GM21381 (cell line): ENCODE data around the gene TENM3.

Experiments
- ATAC-seq: cut with Tn5 transposase; IDR thresholded peaks from one replicate; pipeline ENCODE4 v1.9.1; 2021; ENCODE audit warnings: mild to moderate bottlenecking, moderate library complexity; ENCODE audit not compliant: unreplicated experiment

Gene TENM3

DNA sequence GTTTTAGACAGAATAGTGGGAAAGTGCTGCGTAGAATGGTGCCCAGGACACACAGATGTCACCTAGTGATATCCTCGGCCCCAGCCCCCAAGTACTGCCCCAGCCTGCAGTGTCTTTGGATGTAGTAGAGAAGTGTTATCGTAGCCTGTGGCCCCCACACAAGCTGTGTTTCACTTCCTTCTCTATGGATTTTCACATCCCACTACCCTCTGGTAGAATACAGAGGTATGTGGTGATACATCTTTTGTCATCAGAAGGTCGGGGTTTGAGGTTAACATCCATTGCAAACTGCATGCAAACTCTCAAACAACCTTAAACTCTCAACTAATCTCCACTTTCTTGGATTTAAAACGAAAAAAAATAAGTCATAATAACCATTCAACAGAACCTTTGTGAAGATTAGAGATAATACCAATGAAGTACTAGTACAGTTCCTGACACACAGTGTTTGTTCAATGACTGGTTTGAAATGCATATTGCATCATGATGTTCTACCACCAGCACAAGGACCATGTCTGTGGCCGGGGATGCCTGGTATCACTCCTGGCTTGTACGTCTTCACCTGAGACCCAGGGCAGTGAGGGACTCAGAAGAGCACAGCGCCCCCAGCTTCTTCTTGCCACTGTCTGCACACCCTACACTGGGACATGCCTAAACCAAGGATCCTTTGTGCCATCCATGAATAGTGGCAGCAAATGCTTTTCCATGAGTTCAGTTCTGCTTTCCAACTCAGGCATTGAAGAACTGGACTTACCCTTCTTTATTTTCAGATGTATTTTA is 406.7 kb downstream of the TENM3 start:
- ATAC-seq, result no peak

DNA sequence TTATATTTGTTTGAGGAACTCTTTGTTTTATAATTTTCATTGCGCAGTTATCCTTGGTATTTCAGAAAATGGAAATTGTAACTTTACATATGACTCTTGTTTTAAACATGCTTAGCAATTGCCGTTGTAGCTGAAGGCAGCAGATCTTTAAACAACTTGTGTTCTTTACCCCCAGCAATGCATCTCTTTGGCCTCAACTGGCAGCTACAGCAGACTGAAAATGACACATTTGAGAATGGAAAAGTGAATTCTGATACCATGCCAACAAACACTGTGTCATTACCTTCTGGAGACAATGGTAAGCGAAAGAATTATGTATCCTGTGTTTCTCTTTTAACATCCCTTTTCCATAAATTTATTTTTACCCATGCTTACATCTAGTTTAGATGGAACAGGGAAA is 410.4 kb downstream of the TENM3 start:
- no peak for ATAC-seq

DNA sequence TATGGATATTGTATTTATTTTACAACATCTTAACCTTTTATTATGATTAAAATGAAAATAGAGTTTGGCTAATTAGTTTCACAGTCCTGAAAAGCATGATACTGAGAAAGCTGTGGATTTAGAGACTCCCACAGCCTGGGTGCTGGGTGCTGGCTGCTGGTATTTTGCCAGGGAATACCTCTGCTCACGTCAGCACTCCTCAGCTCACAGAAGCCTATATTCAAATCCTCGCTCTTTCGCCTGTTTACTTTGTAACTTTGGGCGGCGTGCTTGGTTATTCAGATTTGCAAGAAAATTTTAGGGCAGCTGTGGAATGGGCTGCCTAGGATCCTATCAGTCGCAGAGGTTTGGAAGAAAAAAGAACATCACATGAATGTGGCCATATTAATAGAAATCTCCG is 412.1 kb downstream of the TENM3 start:
- ATAC-seq, result no peak

DNA sequence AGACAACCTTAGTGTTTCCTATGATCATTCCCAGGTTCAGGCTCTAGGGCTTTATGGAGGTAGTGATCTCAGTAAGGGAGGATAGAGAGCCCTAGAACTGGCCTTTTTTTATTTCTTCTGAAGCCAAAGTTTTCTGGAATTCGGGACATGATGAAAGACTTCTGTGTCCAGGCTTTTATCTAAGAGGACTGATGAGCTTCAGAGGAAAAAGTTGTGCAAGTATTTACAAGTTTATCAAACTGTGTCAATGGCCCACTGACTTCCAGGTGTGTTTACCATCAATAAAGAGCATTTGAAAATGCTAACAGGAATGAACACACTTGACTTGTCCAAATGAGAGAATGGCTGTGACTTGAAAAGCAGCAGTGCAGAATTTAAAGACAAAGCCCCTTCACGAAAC is 419.3 kb downstream of the TENM3 start:
- no peak for ATAC-seq

DNA sequence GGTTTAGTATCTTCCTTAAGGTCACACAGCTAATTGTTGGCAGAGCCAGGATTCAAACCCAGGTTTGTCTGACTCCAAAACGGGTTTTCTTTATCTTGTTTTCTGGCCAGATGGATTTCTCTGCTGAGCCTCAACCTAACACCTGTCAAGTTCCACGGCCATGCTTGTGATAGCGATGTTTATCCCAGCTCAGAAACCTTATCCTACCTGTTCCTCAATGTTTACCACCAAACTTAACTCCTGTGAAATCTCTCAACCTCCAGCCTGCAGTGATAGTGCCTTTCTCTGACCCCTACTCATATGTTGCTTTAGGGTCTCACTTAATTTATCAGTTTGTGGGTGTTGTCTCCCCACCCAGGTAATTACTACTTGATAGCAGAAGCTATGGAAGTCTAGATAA is 428.0 kb downstream of the TENM3 start:
- ATAC-seq, result no peak

DNA sequence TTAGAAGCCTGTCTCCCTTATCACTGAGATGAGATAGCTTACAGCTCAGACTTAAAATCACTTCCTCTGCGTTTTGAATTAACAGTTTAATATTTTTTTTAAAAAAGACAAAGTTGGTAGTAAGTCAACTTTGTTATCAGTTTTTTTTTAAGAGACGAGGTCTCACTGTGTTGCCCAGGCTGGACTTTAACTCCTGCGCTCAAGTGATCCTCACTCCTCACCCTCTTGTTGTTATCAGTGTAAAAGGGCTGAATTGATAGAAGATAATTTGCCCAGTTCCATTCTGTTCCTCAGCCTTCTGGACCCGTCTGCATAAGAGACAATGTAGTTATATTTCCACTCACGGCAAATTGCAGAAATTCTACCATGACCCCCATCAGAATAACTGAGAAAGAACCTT is 428.5 kb downstream of the TENM3 start:
- ATAC-seq, result no peak

DNA sequence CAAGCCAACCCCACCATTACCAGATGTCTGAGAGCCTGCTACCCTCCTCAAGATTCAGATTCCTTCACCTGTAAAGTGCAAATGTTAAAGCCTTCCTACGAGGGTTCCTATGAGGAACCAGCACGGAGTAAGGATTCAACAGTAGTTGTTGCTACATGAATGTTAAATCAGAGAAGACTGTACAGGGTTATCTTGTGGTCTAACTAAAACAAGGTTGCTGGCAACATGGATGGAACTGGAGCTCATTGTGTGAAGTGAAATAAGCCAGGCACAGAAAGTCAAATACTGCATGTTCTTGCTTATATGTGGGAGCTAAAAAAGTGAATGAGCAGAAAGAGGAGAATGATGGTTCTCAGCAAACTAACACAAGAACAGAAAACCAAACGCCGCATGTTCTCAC is 435.4 kb downstream of the TENM3 start:
- no peak for ATAC-seq

DNA sequence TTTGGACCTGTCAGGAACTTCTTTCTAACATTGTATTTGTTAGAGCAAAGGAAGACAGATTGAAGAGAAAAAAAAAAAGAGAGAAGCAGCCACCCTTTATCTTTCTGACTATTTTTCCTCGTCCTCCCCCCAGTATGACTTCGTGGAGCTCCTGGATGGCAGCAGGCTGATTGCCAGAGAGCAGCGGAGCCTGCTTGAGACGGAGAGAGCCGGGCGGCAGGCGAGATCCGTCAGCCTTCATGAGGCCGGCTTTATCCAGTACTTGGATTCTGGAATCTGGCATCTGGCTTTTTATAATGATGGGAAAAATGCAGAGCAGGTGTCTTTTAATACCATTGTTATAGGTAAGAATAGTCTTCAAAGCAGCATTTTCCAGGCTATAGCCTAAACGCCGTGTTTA is 436.3 kb downstream of the TENM3 start:
- ATAC-seq, result no peak

DNA sequence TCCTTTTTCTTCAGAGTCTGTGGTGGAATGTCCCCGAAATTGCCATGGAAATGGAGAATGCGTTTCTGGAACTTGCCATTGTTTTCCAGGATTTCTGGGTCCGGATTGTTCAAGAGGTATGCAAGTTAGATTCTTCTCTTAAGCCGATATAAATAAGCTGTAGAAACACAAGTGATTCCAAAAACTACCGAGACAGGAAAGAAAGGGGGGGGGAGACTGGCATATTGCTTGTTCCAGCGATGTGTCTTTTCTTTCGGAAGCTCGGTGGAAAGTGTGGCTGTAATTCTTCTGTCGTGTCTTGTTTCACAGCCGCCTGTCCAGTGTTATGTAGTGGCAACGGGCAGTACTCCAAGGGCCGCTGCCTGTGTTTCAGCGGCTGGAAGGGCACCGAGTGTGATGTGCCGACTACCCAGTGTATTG is 437.0 kb downstream of the TENM3 start:
- no peak for ATAC-seq

DNA sequence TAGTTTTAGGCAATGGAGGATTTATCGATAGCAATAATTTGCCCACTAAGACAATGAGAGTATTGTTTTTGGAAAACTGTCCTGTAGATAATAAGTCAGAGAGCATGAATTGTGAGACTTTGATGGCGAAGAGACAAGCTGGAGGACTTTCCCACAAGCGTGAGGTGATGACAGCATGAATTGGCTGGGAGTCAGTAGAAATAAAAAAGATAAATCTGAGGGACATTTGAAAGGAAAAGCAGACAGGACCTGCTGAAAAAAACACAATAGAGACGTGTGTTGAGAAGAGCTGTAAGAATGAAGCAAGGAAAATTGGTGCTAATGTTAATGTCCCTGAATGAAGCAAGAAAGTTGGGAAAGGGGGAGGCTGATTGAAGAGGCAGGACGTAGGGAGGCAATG is 440.5 kb downstream of the TENM3 start:
- no peak for ATAC-seq

DNA sequence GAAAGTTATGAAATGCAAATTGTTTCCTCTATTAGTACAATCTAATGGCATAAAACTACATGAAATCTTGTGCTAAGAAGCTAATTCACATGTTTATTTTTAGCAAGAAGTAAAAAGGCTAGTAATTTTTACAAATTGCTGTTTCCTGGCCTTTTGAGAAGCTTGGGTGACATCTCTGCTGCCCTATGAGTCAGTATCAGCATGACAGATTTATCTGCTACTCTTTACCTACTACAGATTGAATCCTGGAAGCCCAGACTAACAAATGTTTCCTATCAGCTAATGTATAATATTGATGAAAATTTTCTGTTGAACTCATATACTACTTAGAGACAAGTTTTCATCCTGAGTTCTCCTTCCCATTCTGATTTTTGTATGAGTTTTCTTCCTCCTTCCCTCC is 441.6 kb downstream of the TENM3 start:
- no peak for ATAC-seq

DNA sequence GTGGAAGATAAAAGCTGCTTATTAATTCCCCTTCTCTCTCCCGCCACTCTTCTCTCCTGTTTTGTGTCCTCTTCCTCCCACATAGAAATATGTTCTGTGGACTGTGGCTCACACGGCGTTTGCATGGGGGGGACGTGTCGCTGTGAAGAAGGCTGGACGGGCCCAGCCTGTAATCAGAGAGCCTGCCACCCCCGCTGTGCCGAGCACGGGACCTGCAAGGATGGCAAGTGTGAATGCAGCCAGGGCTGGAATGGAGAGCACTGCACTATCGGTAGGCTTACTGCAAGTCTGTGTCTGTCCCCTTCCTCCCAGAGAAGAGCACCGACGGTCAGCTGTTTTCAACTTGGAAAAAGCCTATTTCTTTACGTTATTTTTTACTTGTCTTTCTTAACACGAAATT is 444.9 kb downstream of the TENM3 start:
- no peak for ATAC-seq

DNA sequence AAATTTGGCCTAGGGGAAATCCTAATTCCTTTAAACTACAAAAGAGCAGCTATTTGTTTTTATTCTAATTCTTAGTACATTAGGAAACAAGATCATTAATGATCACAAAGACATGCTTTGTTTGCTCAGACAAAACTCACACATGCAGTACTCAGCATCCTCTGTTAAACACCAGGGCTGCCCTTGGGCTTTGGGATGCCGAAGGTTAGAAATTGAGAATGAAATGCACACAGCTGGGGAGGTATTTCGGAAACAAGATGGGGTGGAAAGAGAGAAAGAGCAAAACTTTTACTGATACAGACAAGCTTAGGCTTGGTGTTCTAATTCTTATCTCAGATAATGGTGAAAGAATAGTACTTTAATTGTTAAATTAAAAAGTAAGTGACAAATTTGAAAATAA is 451.3 kb downstream of the TENM3 start:
- ATAC-seq, result no peak

DNA sequence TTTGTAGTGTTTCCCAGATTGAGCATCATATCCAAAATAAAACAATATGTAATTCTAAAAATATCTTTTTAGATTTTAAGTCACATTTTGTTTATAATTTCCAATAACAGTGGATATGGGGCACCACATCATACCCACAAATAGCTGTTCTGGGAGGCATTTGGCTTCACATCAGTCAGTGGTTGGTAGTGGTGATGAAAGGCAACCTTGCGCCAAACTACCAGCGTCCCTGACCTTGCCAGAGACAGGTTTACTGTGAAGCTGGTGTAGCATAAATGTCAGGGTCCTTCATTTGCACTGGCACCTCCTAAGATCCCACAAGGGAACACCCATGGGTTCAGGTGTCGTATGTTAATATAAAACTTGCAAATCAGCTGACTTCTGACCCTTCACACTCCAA is 451.8 kb downstream of the TENM3 start:
- no peak for ATAC-seq

DNA sequence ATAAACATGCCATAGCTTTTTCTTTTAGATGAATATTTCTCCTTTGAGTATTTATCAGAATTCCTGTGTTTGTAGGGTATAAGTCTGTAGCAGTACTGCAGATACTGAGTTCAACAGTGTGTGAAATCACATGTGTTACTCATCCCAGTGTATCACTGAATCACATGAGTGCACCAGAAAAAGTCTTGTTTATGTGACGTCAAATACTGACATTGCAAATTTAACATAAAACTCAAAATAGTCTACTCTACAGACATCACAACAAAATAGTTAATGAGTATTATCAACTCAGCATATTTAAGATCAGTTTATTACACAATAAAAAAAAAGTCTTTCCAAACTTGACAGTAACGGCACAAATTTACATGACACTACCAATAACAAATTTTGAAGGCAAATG is 452.6 kb downstream of the TENM3 start:
- no peak for ATAC-seq

DNA sequence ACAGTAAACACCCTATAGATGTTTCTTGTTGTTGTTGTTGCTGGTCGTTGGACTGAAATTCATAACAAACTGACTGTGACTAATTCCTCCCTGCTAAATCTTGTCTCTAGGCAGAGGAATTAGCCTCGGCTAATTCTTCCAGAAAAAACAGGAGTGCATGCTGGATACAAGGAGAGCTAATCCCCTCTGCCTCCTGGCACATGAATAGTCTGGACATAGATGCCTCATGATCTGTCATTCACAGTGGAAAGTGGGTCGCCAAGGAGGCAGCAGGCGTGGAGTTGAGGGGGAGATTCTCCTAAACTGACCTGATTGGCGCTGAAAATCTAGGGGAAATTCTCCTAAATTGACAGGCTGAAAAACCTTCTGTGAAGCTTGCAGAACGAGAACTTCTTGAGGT is 453.9 kb downstream of the TENM3 start:
- ATAC-seq, result no peak

DNA sequence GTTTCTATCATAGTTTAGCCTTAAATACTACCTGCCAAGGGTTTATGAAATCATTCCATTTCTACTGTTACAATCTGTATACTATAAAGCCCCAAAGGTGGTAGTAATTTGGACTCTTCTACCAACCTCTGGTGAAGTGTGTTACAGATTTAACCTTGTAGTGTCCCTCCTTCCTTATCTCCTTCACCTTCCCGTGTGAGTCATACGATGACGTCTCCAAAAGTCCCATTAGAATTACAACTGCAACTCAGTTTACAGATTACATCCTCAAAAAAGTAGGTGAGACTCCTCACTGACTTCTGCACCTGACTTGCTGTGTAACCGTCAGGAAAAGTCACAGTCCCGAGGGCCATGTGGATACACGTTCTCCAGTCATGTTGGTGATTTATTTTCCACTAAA is 455.0 kb downstream of the TENM3 start:
- ATAC-seq, result no peak

DNA sequence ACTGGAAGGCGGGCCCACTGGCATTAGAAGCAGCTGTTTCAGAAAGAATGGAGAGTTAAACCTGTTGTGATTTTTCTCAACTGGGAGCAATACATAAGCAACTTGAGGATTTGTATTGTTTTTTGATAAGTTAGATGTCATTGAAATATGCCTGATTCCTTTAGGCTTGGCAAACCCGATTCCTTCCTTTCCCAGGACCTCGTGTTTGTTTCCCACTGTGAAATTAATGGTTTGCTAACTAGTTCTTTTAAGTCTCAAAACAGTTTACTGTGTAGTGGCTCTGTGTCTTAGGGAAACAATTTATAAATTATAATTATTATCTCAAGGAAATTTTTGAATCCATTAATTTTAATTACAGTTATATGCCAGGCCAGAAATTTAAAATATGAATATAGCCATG is 456.0 kb downstream of the TENM3 start:
- ATAC-seq, result no peak

DNA sequence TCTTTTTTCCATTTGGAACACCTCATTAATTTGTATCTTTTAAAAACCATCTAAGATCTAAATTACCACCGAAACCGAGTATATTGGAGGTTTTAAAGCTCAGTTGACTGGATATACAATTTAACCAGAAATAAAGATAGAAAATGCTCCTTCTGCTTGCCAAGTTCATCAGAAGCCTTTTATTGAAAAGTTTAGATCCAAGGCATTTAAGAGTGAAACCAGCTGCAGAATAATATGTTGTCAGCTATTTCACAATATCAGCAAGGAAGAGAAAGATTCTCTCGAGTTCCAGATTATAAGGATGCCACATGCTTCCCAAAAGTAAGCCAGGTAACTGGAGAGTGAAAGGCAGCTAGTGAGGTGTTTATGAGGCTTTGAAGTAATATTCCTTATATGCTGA is 456.6 kb downstream of the TENM3 start:
- no peak for ATAC-seq

DNA sequence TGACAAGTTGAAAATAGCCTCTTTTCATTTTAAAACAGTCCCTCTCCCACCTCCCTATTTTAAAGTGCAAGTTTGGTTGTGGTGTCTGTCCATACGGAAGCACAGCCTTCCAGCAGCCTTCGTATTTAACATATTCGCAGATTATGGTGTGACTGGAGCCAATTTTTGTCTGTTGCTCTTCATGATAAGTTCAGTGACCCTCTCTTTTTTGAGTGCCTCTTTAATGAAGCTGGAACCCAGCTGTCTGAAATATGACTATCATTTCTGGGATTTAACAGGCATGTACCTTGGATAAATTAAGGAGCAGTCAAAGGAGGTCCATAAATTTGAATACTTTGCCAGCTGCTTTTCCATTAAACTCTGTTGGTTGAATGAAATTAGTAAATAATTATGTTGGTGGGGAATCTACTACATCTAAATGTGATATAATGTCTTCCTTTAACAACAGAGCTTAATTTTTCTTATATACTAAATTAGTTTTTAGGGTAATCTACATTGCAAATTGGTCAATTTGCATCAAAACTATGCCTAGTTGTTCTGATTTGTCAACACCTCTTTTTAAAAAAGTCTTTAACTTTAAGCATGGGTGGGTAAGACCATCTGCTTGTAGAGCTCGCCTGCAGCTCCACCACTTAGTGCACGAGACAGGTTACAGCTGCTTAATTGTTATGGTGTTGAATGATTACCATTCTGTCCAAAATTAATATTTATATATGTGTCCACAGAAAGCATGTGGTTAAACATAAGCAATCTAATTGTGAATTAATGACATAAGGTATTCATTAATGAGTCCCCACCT is 457.4 kb downstream of the TENM3 start:
- no peak for ATAC-seq

DNA sequence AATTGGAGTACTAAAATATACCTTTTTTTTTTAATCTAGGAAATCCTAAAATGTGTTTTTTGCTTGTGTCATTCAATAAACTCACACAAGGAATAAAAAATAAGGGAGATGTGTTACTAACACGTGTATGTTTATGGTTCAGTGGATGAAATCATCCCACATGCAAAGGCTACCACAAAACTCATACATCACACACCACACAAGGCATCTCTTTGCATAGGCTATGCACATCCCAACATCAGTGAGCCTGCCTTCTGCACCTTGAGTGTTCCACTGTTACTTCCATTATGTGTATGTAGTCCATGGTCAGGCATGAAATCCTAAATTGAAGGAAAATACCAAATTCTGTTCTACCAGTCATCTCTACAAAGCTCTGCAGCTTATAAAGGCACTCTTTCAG is 460.9 kb downstream of the TENM3 start:
- no peak for ATAC-seq

DNA sequence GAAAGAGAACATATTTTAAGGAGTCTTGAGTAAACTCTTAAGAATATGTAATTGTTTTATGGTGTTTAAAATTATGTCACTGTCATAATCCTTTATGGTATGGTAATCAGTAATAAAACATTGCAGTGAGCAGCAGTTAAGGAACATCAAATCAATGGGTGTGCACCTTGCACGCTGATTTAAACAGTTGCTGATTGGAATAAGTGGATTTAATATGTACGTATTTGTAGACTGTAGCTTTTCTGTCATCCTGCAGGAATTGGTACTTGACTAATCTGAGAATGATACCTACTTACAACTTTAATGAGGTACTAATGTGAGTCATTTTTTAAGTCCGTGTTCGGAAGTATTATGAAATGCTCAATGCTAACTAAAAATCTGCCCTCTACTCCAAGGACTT is 461.7 kb downstream of the TENM3 start:
- no peak for ATAC-seq

DNA sequence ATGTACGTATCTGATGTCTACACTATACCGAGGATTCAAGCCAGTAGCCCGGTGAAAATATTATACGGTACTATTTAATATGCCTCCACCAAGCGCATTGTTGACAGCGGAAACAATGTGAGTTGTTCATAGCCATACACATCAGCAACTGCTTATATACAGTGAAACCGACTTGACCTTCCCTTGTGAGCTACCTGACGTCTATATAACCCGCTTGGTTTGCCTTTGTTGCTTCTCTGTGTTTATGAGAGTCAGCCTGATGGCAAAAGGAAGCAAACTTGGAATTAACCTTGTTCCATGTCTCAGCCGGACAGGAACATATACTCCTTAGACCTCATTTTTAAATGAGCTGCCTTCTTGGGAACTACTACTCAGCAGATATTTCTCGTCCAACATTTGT is 462.2 kb downstream of the TENM3 start:
- ATAC-seq, result no peak
